ENCODE data around the gene UPK1B. TPM values are rescaled to one million over a fixed set of nuclear protein-coding genes. Genes with fewer than 3 reads are reported as not detected.
"Not testable (repeated sequence)": the region's sequence is repeated elsewhere in the genome, so short reads cannot be mapped to it uniquely, and the experiment has no call there.

The UPK1B gene
- 10 to 100 TPM in 1 of 3 donors, 1 to 10 TPM in 2; 3.5 to 11.5 (median 9.1) TPM for polyA plus RNA-seq (ENCODE audit: insufficient read length in 3 of 3)
- long read RNA-seq, donor 1: 0 reads
- long read RNA-seq, donor 2, partial matches to known transcripts: 0 of 3 reads
- long read RNA-seq, donor 2, other reads (novel, unspliced or antisense): 0 of 3 reads
- long read RNA-seq, donor 3, partial matches to known transcripts: 0 of 4 reads
- long read RNA-seq, donor 3, other reads (novel, unspliced or antisense): 0 of 4 reads
- long read RNA-seq, donor 4, partial matches to known transcripts: 0 of 2 reads
- long read RNA-seq, donor 4, other reads (novel, unspliced or antisense): 0 of 2 reads
- long read RNA-seq, donor 5: 0 reads
- long read RNA-seq, donor 6: 0 reads
- long read RNA-seq, donor 7, partial matches to known transcripts: 0 of 4 reads
- long read RNA-seq, donor 7, other reads (novel, unspliced or antisense): 0 of 4 reads
- long read RNA-seq, donor 8, partial matches to known transcripts: 0 of 2 reads
- long read RNA-seq, donor 8, other reads (novel, unspliced or antisense): 0 of 2 reads
- long read RNA-seq, donor 9, partial matches to known transcripts: 0 of 3 reads
- long read RNA-seq, donor 9, other reads (novel, unspliced or antisense): 0 of 3 reads
- long read RNA-seq, donor 10, partial matches to known transcripts: 0 of 2 reads
- long read RNA-seq, donor 10, other reads (novel, unspliced or antisense): 0 of 2 reads
- long read RNA-seq, donor 11: 0 reads
- long read RNA-seq, donor 12: 0 reads
- long read RNA-seq, donor 13, partial matches to known transcripts: 11 of 28 reads
- long read RNA-seq, donor 13, other reads (novel, unspliced or antisense): 13 of 28 reads
- long read RNA-seq, donor 14, partial matches to known transcripts: 0 of 1 reads
- long read RNA-seq, donor 14, other reads (novel, unspliced or antisense): 0 of 1 reads
- long read RNA-seq, donor 15: 0 reads
- long read RNA-seq, donor 16, transcript UPK1B-201 (8 exons, 2,118 nt): major isoform, 10 of 11 reads
- long read RNA-seq, donor 16, partial matches to known transcripts: 0 of 11 reads
- long read RNA-seq, donor 16, other reads (novel, unspliced or antisense): 0 of 11 reads

- DNase-seq (ENCODE audit: extremely low read depth in 1 of 11, low read depth in 9 of 11, low spot score in 4 of 11): peak in 10 of 11 donors; percentile 3 to 25 (median 15)
These were observed at the start of gene UPK1B for GRCh38 chr3:119173325-119173724. TSS of gene UPK1B (plus strand) at chr3:119173598. CDS start at chr3:119186742, 13,144 bp downstream.

GRCh38 chr3:119125342-119125741, 48.1 kb upstream of the UPK1B start:
- DNase-seq (ENCODE audit: extremely low read depth in 1 of 11, low read depth in 9 of 11, low spot score in 4 of 11): no peak

- no peak for DNase-seq (ENCODE audit: extremely low read depth in 1 of 11, low read depth in 9 of 11, low spot score in 4 of 11)
These were observed 47.5 kb upstream of the UPK1B start for GRCh38 chr3:119125742-119126504.

GRCh38 chr3:119130291-119130690, 43.1 kb upstream of the UPK1B start:
- not testable (repeated sequence) for DNase-seq (ENCODE audit: extremely low read depth in 1 of 11, low read depth in 9 of 11, low spot score in 4 of 11)

- not testable (repeated sequence) for DNase-seq (ENCODE audit: extremely low read depth in 1 of 11, low read depth in 9 of 11, low spot score in 4 of 11)
These were observed 41.1 kb upstream of the UPK1B start for GRCh38 chr3:119132291-119132690.

- DNase-seq (ENCODE audit: extremely low read depth in 1 of 11, low read depth in 9 of 11, low spot score in 4 of 11): not testable (repeated sequence)
These were observed 34.0 kb upstream of the UPK1B start for GRCh38 chr3:119139360-119139759.

- no peak for DNase-seq (ENCODE audit: extremely low read depth in 1 of 11, low read depth in 9 of 11, low spot score in 4 of 11)
These were observed 32.9 kb upstream of the UPK1B start for GRCh38 chr3:119140466-119140865.

- DNase-seq (ENCODE audit: extremely low read depth in 1 of 11, low read depth in 9 of 11, low spot score in 4 of 11): no peak
These were observed 28.3 kb upstream of the UPK1B start for GRCh38 chr3:119145128-119145499.

- DNase-seq (ENCODE audit: extremely low read depth in 1 of 11, low read depth in 9 of 11, low spot score in 4 of 11): peak in 10 of 11 donors; percentile 4 to 35 (median 10)
These were observed 27.8 kb upstream of the UPK1B start, which contains the start of gene TEX55 for GRCh38 chr3:119145500-119146167. TSS of gene TEX55 (plus strand) at chr3:119146165. CDS start at chr3:119146190, 25 bp downstream.

- DNase-seq (ENCODE audit: extremely low read depth in 1 of 11, low read depth in 9 of 11, low spot score in 4 of 11): no peak
These were observed 26.6 kb upstream of the UPK1B start for GRCh38 chr3:119146578-119147375.

GRCh38 chr3:119147494-119147893, 25.9 kb upstream of the UPK1B start:
- DNase-seq (ENCODE audit: extremely low read depth in 1 of 11, low read depth in 9 of 11, low spot score in 4 of 11): no peak

GRCh38 chr3:119148493-119149180, 24.8 kb upstream of the UPK1B start:
- no peak for DNase-seq (ENCODE audit: extremely low read depth in 1 of 11, low read depth in 9 of 11, low spot score in 4 of 11)

GRCh38 chr3:119149484-119149883, 23.9 kb upstream of the UPK1B start:
- DNase-seq (ENCODE audit: extremely low read depth in 1 of 11, low read depth in 9 of 11, low spot score in 4 of 11): no peak

- DNase-seq (ENCODE audit: extremely low read depth in 1 of 11, low read depth in 9 of 11, low spot score in 4 of 11): no peak
These were observed 16.5 kb upstream of the UPK1B start for GRCh38 chr3:119156868-119157267.

GRCh38 chr3:119157971-119158370, 15.4 kb upstream of the UPK1B start:
- no peak for DNase-seq (ENCODE audit: extremely low read depth in 1 of 11, low read depth in 9 of 11, low spot score in 4 of 11)

- no peak for DNase-seq (ENCODE audit: extremely low read depth in 1 of 11, low read depth in 9 of 11, low spot score in 4 of 11)
These were observed 13.0 kb upstream of the UPK1B start for GRCh38 chr3:119160361-119160760.

- DNase-seq (ENCODE audit: extremely low read depth in 1 of 11, low read depth in 9 of 11, low spot score in 4 of 11): no peak
These were observed 12.6 kb upstream of the UPK1B start for GRCh38 chr3:119160815-119161214.
